GM21381 (cell line): ENCODE measurements around the gene MXRA7.

Experiments used
- ATAC-seq: cut with Tn5 transposase; IDR thresholded peaks from one replicate; pipeline ENCODE4 v1.9.1; 2021; ENCODE audit warnings: mild to moderate bottlenecking, moderate library complexity; ENCODE audit not compliant: unreplicated experiment

The MXRA7 gene

DNA sequence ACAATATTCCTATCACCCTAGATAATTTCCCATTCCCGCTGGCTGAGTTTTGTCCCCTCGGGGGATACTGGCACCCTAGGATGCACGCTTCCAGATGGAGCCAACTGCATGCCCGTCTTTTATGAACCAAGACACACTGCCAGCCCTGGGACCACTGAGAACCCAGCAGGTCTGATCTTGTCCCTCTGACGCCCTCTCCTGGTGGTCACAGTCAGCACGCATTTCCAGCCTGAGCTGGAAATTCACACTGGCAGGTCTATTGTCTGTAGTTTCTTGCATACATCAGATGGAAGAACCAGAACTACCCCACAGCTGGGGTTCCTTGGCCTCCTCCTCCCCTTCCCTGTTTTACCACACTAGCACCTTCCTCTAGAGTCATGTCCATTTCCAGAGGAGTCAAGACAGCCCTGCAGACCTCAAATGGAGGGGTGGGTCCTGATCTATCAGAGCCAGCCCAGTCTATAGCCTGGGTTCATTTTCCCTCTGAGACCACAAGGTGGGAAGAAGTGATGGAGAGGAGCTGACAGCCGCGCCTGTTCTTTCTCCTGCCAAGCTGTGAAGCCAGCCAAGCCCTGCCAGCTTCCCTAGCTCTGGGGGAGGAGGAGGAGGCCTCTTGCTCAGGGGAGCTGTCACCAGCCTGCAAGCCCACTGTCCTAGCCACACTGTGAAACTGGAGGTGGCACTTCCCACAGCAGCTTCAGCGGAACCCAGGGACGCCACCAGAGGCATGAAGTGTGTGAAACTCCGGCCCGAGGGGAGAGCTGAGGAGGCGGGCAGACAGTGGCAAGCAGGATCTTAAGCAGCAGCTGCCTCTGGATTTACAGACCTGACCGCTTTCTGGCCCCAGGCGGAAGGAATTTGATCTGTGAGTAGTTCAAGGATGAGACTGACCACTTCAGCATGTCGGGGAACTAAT lies 29.3 kb downstream of the MXRA7 start:
- ATAC-seq, result no peak

GRCh38 chr17:76679239-76679638 lies 31.5 kb downstream of the MXRA7 start:
- ATAC-seq, result no peak

GRCh38 chr17:76678330-76678729 lies 32.4 kb downstream of the MXRA7 start:
- no peak for ATAC-seq

- no peak for ATAC-seq
These were observed 33.4 kb downstream of the MXRA7 start for GRCh38 chr17:76677406-76677805.

DNA sequence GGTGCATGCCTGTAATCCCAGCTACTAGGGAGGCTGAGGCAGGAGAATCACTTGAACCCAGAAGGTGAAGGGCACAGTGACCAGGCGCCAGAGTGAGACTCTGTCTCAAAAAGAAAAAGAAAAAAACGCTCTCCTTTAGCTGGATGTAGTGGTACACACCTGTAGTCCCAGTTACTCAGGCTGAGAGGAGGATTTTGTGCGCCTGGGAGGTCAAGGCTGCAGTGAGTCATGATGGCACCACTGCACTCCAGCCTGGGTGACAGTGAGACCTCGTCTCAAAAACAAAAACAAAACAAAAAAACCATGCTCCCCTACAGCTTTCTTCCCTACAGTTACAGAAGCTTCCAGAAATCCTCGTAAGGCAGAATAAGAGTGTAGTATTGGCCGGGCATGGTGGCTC lies 34.1 kb downstream of the MXRA7 start:
- no peak for ATAC-seq

DNA sequence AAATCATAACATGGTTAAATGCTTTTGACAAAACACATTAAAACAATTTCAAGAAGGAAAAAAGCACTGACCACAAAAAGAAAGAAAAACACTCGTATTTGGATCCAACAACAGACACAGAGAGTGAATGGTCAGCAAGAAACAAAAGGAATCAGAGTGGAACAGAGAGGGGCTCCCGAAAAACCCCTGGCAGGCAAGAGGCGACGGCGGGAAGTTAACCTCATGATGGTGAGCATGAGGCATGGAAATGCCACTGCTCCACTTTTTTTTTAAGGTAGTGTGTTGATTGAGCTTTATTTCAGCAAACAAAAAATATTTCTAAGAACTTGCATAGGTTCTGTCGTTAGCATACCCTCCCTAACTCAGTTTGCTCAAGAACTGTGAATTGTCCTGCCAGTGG lies 35.1 kb downstream of the MXRA7 start:
- no peak for ATAC-seq

DNA sequence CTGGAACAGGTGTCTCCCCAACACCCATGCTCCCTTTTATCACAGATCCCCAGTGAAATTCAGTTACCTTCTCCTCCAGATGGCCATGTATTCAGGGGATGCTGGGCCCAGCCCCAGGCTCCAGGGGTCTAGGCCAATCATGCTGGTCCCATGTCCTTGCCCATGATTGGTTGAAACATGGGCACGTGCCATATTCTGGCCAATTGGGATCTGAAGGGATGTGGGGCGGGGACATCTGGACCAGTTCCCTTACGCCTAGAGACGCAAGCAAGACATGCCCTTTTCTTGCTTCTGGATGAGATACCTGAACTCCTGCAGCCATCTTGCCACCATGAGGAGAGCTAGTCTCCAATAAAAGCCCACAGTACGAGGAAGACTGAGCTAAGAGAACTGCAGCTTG lies 36.2 kb downstream of the MXRA7 start:
- no peak for ATAC-seq

GRCh38 chr17:76673729-76674128 lies 37.0 kb downstream of the MXRA7 start:
- ATAC-seq, result no peak

DNA sequence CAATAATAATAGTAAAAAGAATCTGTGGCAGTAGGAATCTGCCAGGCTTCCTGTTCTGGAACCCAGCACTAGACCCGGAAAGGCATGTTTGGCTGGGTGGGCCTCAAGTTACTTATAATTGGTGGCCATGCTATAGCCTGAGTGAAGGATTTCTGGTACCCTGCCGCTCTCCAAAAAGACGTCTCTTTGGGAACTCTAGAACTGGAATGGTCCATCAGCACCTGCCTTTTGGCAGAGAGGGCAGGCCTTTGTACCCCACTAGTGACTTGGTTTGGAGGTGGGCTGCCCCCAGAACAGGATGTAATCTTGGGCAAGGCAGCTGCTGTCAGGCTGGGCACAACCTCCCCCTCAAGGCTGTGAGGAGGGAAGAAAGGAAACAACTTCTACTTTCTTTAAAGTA lies 37.9 kb downstream of the MXRA7 start:
- no peak for ATAC-seq

- ATAC-seq, result no peak
These were observed 38.4 kb downstream of the MXRA7 start for GRCh38 chr17:76672270-76672851.

DNA sequence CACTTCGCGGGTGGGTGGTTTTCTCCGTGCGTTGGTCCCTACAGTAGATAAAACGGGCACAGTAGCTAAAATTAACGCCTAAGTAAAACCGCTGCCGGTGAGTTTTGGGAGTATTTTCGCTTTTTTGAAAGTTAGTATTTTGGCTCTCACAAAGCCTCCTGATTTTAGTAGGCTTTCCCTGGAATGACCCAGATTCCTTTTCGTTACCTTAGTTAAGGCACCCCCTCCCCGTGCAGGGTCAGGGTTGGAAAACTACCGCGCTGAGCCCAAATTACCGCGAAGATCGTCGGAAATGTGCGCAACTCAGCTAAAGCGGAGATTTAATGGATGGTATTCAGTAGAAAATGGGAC lies 38.9 kb downstream of the MXRA7 start:
- ATAC-seq, result peak; percentile 4

DNA sequence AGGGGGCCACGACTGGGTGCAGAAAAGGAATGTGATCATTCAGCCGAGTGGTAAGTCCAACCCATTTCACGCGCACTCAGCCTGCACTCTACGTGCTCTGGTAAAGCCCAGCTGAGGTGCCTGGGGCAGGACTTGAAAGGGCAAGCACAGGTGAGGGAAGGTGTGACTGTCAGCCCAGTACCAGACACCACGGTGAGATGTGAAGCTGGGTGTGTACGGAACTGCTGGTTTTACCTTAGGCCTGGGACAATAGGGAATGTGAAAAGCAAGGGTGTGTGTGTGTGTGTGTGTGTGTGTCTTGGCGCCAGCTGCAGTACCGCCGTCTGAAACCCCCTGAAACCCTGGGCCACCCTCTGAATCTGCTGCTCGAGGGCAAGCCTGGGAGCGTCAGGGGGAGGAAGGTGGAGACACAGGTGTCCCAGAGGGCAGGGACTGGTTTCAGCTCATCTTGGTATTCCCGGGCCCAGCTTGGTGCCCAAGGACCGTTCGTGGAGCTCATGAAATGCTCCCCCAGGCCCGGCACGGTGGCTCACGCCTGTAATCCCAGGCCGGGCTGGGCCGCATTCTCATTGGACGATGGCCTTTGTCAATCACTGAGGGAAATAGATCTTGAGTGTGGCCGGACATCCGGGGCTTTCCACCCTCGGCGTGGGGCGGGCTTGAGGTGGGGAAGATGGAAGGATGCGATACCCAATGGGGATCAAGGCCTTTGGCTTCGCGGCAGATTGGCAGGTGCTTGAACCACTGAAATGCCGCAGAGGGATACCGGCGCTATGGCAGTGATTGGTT lies 39.4 kb downstream of the MXRA7 start:
- ATAC-seq, result peak; percentile 99

- no peak for ATAC-seq
These were observed 40.0 kb downstream of the MXRA7 start for GRCh38 chr17:76670718-76671122.

DNA sequence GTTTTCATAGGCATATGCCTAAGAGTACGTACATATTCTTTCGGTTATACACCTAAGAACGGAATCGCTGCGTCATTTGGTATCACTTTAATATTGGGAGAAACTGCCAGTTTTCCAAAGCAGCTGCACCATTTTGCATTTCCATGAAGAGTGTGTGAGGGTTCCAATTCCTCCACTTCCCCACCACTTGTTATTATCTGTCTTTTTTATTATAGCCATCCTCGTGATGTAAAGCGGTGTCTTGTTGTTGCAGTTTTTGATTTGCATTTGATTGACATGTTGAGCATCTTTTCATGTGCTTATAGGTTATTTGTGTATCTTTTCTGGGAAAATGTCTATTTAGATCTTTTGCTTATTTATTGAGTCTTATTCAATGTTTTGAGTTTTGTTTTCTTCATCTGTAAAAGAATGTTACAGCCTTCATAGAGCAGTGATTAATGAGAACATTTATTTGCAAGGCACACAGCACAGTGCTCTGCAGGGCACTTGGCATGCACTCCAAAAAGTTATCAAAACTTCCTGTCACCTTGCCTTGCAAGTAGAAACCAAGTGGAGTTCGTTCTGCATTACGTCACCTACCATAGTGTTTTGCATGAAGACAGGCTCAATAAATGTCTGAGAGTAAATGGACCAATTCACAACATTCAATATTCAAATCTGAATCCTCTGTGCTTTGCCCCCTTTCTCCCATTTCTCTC lies 40.6 kb downstream of the MXRA7 start:
- no peak for ATAC-seq

DNA sequence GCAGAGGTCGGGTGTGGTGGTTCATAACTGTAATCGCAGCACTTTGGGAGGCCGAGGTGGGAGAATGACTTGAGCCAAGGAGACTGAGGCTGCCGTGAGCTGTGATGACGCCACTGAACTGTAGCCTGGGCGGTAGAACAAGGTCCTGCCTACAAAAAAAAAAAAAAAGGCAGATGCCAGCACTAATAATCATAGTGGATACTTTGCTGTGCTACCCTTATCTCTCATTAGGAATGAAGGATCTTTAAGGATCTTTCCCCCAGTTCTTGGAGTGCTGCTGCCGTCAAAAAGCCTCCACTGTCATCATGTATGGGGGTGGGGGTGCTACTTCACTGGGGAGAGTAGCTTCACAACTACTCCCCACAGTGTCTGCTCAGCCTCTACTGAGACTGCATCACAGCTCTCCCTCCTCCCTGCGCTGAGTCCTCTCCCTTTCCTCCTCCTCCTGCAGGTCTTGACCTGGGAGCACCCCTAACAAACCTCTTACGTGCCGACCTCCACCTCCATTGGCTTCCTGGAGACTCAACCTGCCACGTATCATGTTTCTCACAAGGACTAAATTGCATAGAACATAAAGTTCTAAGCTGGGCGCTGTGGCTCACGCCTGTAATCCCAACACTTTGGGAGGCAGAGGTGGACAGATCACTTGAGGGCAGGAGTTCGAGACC lies 42.8 kb downstream of the MXRA7 start:
- ATAC-seq, result no peak

GRCh38 chr17:76667491-76667755 lies 43.3 kb downstream of the MXRA7 start:
- no peak for ATAC-seq

DNA sequence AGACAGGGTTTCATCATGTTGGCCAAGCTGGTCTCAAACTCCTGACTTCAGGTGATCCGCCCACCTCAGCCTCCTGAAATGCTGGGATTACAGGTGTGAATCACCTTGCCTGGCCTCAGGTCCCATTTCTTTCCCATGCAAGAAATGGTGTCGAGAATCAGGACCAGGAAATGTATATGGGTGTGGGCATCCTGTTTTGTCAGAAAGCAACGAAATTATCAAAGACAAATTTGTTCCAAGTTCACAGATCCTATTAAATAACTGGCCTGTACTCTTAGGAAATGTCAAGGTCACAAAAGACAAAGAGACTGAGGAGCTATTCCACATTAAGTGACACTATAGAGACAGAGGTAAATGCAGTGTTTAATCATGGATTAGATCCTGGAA lies 50.1 kb downstream of the MXRA7 start:
- ATAC-seq, result no peak

DNA sequence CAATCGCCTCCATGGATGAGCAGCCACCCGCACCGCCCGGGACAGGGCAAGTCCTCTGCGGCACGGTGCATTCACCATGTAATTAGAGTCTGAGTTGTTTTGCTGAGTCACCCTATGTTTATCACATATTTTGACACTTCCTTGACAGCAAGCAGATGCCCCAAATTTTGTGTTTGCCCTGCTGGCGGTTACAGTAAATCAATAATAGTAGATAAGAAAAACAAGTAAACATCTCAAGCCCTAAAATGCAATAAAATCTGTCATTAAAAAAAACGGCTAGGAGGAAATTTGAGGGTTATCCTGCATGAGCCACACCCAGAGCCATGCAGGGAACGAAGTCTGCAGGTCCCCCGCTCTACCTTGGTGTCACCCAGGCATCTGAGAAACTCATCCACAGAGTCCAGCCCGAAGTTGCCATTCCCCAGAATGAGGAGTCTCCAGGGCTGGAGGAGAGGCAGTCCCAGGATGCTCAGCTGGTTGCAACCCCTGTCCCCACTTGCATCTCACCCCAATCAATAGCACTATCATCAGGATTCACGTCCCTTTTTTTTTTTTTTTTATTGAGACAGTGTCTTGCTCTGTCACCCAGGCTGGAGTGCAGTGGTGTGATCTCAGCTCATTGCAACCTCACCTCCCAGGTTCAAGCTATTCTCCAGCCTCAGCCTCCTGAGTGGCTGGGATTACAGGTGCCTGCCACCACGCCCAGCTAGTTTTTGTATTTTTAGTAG lies 50.7 kb downstream of the MXRA7 start:
- no peak for ATAC-seq

DNA sequence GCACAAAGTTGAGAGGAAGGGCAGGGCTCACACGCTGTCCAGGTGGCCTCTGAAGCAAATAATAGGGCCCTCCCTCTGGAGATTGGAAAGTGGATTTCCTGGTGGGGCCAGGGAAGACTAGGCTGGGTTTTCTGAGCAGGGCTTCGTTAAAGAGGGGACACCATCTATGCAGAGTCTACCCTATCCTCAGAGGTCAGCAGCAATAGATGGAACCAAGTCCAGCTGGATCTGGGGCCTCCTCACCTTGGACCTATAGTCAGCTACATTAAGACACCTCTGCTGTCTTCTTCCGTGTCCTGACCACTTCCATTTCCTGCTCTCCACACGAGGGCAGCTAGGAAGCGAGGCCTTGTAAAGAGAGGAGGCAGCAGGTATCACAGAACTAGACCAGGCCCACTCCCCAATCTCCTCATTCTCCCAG lies 52.5 kb downstream of the MXRA7 start:
- ATAC-seq, result no peak

- ATAC-seq, result no peak
These were observed 53.1 kb downstream of the MXRA7 start for GRCh38 chr17:76657505-76658241.
